IPS-18c (cell line): ENCODE results near the gene RNF14.
A peak's percentile ranks its signal among the peaks of the same experiment; 100 is the strongest.

Experiments
- H3K4me3 ChIP-seq: 2 replicates; pipeline ENCODE4 v1.7.0; 2013; ENCODE audit warnings: low read depth, mild to moderate bottlenecking, low read length, moderate library complexity; ENCODE audit not compliant: insufficient read depth
- H3K9me3 ChIP-seq: one replicate; pipeline ENCODE4 v1.6.1; 2013; ENCODE audit warnings: mild to moderate bottlenecking, low read length, moderate library complexity; ENCODE audit not compliant: control insufficient read depth, insufficient read depth

Gene RNF14

GRCh38 chr5:142003266-142003800 is 34.4 kb downstream of the RNF14 start:
- H3K4me3 ChIP-seq = no peak overlapping the region
- H3K9me3 ChIP-seq = no peaks in the 10 kb centered on the region

GRCh38 chr5:142006363-142007236 is 37.7 kb downstream of the RNF14 start:
- Histone ChIP-seq H3K4me3 (no peak overlapping the region), H3K9me3 (no peaks in the 10 kb centered on the region)

GRCh38 chr5:142007237-142007544 is 38.3 kb downstream of the RNF14 start:
- no peaks in the 10 kb centered on the region for H3K9me3 ChIP-seq
- H3K4me3 ChIP-seq = no peak overlapping the region

GRCh38 chr5:142008813-142009212 is 39.9 kb downstream of the RNF14 start:
- no peaks in the 10 kb centered on the region for H3K9me3 ChIP-seq
- no peak overlapping the region for H3K4me3 ChIP-seq

GRCh38 chr5:142009886-142010285 is 41.0 kb downstream of the RNF14 start:
- H3K4me3 ChIP-seq = no peak overlapping the region

GRCh38 chr5:142011572-142012185 is 42.8 kb downstream of the RNF14 start:
- Histone ChIP-seq H3K4me3 (no peak overlapping the region), H3K9me3 (no peaks in the 10 kb centered on the region)

More at GRCh38 chr5:142009886-142010285, 41.0 kb downstream of the RNF14 start:
- H3K9me3 ChIP-seq = no peaks in the 10 kb centered on the region

GRCh38 chr5:142012186-142012785 is 43.4 kb downstream of the RNF14 start:
- peak overlapping the region; percentile 71 for H3K4me3 ChIP-seq
- no peaks in the 10 kb centered on the region for H3K9me3 ChIP-seq

- Histone ChIP-seq H3K4me3 (peak within 1 kb of the TSS; percentile 71), H3K9me3 (no peaks in the 10 kb centered on the region)
Observed at GRCh38 chr5:142012792-142013388, 44.0 kb downstream of the RNF14 start, which contains the start of gene GNPDA1. Gene GNPDA1, minus strand, starts transcription at chr5:142013027. Its CDS starts 992 bp downstream, at chr5:142012035.

- Histone ChIP-seq H3K9me3 (no peaks in the 10 kb centered on the region), H3K4me3 (no peak overlapping the region)
Observed at GRCh38 chr5:142013734-142014521, 45.0 kb downstream of the RNF14 start.

GRCh38 chr5:142014911-142015584 is 46.1 kb downstream of the RNF14 start:
- H3K4me3 ChIP-seq = no peak overlapping the region
- H3K9me3 ChIP-seq = no peaks in the 10 kb centered on the region

GRCh38 chr5:142015781-142016533 is 47.1 kb downstream of the RNF14 start:
- Histone ChIP-seq H3K4me3 (no peak overlapping the region), H3K9me3 (no peaks in the 10 kb centered on the region)

- H3K9me3 ChIP-seq = no peaks in the 10 kb centered on the region
- H3K4me3 ChIP-seq = no peak overlapping the region
Observed at GRCh38 chr5:142016556-142016955, 47.7 kb downstream of the RNF14 start.

GRCh38 chr5:142017832-142018427 is 49.0 kb downstream of the RNF14 start:
- H3K9me3 ChIP-seq = no peaks in the 10 kb centered on the region
- H3K4me3 ChIP-seq = no peak overlapping the region

- H3K9me3 ChIP-seq = no peaks in the 10 kb centered on the region
- H3K4me3 ChIP-seq = no peak overlapping the region
Observed at GRCh38 chr5:142020122-142020659, 51.3 kb downstream of the RNF14 start.

- Histone ChIP-seq H3K9me3 (no peaks in the 10 kb centered on the region), H3K4me3 (no peak overlapping the region)
Observed at GRCh38 chr5:142023836-142024235, 54.9 kb downstream of the RNF14 start.
